Measurements from ENCODE around the gene AIP. TPM values are rescaled to one million over a fixed set of nuclear protein-coding genes. Genes with fewer than 3 reads are reported as not detected.
A peak's percentile ranks its signal among the peaks of the same experiment; 100 is the strongest.

AIP gene
- total and polyA plus RNA-seq, 9 of the 15 experiments (the other 6 are each of a cell fraction or from before 2014, with no cell fraction given), result 5.2 to 92.5 (median 52.7) TPM

DNA sequence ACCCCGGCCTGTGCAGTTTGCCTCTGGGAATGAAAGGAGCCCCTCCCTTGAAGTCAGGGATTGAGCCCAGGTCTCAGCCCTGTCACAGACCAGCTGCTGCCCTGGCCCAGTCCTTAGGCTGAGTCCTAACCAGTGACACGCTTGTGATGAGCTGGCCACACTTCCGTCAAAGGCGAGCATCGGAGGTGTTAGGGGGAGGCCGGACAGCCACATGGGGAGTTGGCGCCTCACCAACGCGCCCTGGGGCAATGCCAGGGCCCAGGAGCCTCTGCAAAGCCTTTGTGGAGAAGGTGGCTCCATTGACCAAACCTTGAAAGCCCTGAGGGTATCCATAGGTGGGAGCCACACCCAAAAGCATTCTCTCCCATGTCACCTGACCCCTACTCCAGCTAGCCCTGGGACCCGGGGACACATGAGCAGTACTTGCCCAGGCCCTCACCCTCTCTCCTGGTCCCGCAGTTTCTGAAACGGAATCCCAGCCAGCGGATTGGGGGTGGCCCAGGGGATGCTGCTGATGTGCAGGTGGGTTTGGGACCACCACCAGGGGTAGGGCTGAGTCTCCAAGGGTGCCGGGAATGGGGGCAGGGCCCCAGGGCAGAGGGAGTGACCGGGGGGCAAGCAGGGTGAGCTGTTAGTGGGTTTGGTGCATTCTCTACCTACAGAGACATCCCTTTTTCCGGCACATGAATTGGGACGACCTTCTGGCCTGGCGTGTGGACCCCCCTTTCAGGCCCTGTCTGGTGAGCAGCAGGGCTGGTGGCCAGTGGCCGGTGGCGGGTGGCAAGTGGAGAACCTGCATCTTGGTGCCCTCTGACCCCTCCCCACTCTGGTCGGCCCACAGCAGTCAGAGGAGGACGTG, 49.1 kb upstream of the AIP start:
- intact Hi-C loops (cut with micrococcal nuclease), result no loop called here

DNA sequence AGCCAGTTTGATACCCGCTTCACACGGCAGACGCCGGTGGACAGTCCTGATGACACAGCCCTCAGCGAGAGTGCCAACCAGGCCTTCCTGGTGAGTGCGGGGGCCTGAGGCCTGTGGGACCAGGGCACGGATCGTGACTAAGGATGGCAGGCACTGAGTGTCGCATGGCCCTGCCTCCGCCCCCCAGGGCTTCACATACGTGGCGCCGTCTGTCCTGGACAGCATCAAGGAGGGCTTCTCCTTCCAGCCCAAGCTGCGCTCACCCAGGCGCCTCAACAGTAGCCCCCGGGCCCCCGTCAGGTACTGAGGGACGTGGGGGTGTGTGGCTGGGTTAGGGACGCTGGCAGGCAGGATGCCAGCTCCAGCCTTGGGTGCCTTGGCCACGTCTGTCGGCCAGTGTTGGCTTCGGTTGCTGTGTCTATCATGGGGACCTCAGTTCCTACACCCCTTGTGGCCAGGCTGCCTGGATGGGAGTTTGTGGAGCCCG, 48.4 kb upstream of the AIP start:
- in situ Hi-C loops (cut with MboI), result no loop called here
- H3K9ac ChIP-seq (ENCODE audit: insufficient read depth in 1 of 2, low read depth in 2 of 2, low read length in 2 of 2), result peak overlapping the region in 1 of 2 experiments; percentile 19; a peak in 2 of 4 replicates
- H3K27ac ChIP-seq (ENCODE audit: extremely low read depth, low read depth, low read length), result no peak overlapping the region
- peaks cover 13% of the 10 kb centered on the region for H3K79me2 ChIP-seq (ENCODE audit: control insufficient read depth, insufficient read depth, low read length)
- H3K4me1 ChIP-seq (replicated peaks in 1 of 2; ENCODE audit: control insufficient read depth in 2 of 2, insufficient read depth in 2 of 2, low read length in 2 of 2), result peaks cover 17 to 66% of the 10 kb centered on the region in 2 experiments
- ATAC-seq, result no peak
- FAIRE-seq, result no peak
- peaks cover 88% of the 10 kb centered on the region; the same call in 2 of the 3 replicates for H3K36me3 ChIP-seq (ENCODE audit: control insufficient read depth, insufficient read depth, low read length)
- 96% methylated on average over 14 of the region's 23 CpGs for WGBS (ENCODE audit: insufficient coverage, low coverage, missing lambda C conversion rate)
- H3K9me1 ChIP-seq (ENCODE audit: control insufficient read depth, insufficient read depth, low read length), result peaks cover 4% of the 10 kb centered on the region
- TF ChIP-seq ZNF133 (CRISPR knock-in tag; IDR thresholded peaks at IDR 0.05) (no peak), CBX2 (IDR thresholded peaks at IDR 0.05; ENCODE audit: insufficient read depth, low read length, poor library complexity, severe bottlenecking) (no peak), ZNF253 (CRISPR knock-in tag; conservative IDR thresholded peaks at IDR 0.05) (no peak), OTX1 (CRISPR knock-in tag; IDR thresholded peaks at IDR 0.05) (no peak), CREM (IDR thresholded peaks at IDR 0.05; ENCODE audit: low read depth) (no peak), RBM22 (IDR thresholded peaks at IDR 0.05; ENCODE audit: low read depth, low read length, poor library complexity, severe bottlenecking) (peak; percentile 17), ZNF668 (CRISPR knock-in tag; IDR thresholded peaks at IDR 0.05) (no peak), POLR2G (IDR thresholded peaks at IDR 0.05; ENCODE audit: low read depth, low read length) (peak; percentile 9; the same call in 1 of the 2 replicates), CEBPG (CRISPR knock-in tag; IDR thresholded peaks at IDR 0.05) (no peak), CEBPG (tag; conservative IDR thresholded peaks at IDR 0.05 in 1 of 2, IDR thresholded peaks at IDR 0.05 in 1 of 2) (no peak), RBFOX2 (IDR thresholded peaks at IDR 0.05; ENCODE audit: low read depth, low read length) (peak; percentile 59)
- no peak overlapping the region for H3K4me2 ChIP-seq (ENCODE audit: insufficient read depth, low read length)
- H3K27me3 ChIP-seq (ENCODE audit: control insufficient read depth in 2 of 2, insufficient read depth in 2 of 2, low read length in 2 of 2), result no peaks in the 10 kb centered on the region
- no TSS peak for BruUV-seq (replicated peaks)
- no peak for DNase-seq (ENCODE audit: extremely low read depth in 1 of 4, low spot score in 3 of 4)
- intact Hi-C loops (cut with micrococcal nuclease), result no loop called here
- POLR2A ChIA-PET, result interaction anchor here (0.5 to 1.1 kb wide), 3 partner anchors 16 to 776 kb away, joined by 3 read pairs; no protein-coding TSS in a partner anchor
- H4K20me1 ChIP-seq (replicated peaks; ENCODE audit: control insufficient read depth, insufficient read depth, low read length), result no peaks in the 10 kb centered on the region
- H3K4me3 ChIP-seq, result no peak overlapping the region
- no peak overlapping the region for H2AFZ ChIP-seq (ENCODE audit: low read depth, low read length)
- H3K9me3 ChIP-seq (replicated peaks; ENCODE audit: control insufficient read depth, insufficient read depth, low read depth, low read length), result no peaks in the 10 kb centered on the region
- CTCF ChIA-PET (ENCODE audit: low intra/inter-chr PET ratio), result no interaction called here

More for the DNA sequence above, 49.1 kb upstream of the AIP start:
- TF ChIP-seq TCF15 (CRISPR knock-in tag; IDR thresholded peaks at IDR 0.05), result no peak
- TF ChIP-seq POLR2G (IDR thresholded peaks at IDR 0.05; ENCODE audit: low read depth, low read length), result peak; percentile 28; the same call in 1 of the 2 replicates
- DNase-seq (ENCODE audit: extremely low read depth in 1 of 4, low spot score in 3 of 4) (no peak), FAIRE-seq (no peak), ATAC-seq (no peak)
- H3K27ac ChIP-seq (ENCODE audit: extremely low read depth, low read depth, low read length), result no peak overlapping the region
- H3K4me1 ChIP-seq (replicated peaks in 1 of 2; ENCODE audit: control insufficient read depth in 2 of 2, insufficient read depth in 2 of 2, low read length in 2 of 2), result peaks cover 20 to 70% of the 10 kb centered on the region in 2 experiments
- H3K36me3 ChIP-seq (ENCODE audit: control insufficient read depth, insufficient read depth, low read length), result peaks cover 85% of the 10 kb centered on the region; the same call in 2 of the 3 replicates
- no peaks in the 10 kb centered on the region for H3K9me3 ChIP-seq (replicated peaks; ENCODE audit: control insufficient read depth, insufficient read depth, low read depth, low read length)
- WGBS (ENCODE audit: insufficient coverage, low coverage, missing lambda C conversion rate), result 97% methylated on average over 20 of the region's 22 CpGs
- POLR2A ChIA-PET, result interaction anchor here (0.5 to 1.1 kb wide), 3 partner anchors 16 to 776 kb away, joined by 3 read pairs; no protein-coding TSS in a partner anchor
- peak overlapping the region in 1 of 2 experiments; percentile 65; a peak in 1 of 4 replicates for H3K9ac ChIP-seq (ENCODE audit: insufficient read depth in 1 of 2, low read depth in 2 of 2, low read length in 2 of 2)
- peaks cover 4% of the 10 kb centered on the region for H3K9me1 ChIP-seq (ENCODE audit: control insufficient read depth, insufficient read depth, low read length)
- in situ Hi-C loops (cut with MboI), result no loop called here
- H4K20me1 ChIP-seq (replicated peaks; ENCODE audit: control insufficient read depth, insufficient read depth, low read length), result no peaks in the 10 kb centered on the region
- no peak overlapping the region for H3K4me2 ChIP-seq (ENCODE audit: insufficient read depth, low read length)
- no peaks in the 10 kb centered on the region for H3K27me3 ChIP-seq (ENCODE audit: control insufficient read depth in 2 of 2, insufficient read depth in 2 of 2, low read length in 2 of 2)
- BruUV-seq (replicated peaks), result no TSS peak
- H3K79me2 ChIP-seq (ENCODE audit: control insufficient read depth, insufficient read depth, low read length), result peaks cover 20% of the 10 kb centered on the region
- H2AFZ ChIP-seq (ENCODE audit: low read depth, low read length), result no peak overlapping the region
- CTCF ChIA-PET (ENCODE audit: low intra/inter-chr PET ratio), result no interaction called here
- H3K4me3 ChIP-seq, result no peak overlapping the region

Data from K562 (cell line).